OCI-LY7 (cell line): ENCODE results near the gene CIITA. TPM values are rescaled to one million over a fixed set of nuclear protein-coding genes. Genes with fewer than 3 reads are reported as not detected.

ENCODE experiments used
- BruUV-seq: library from RNA; stranded (reverse); fragments of 400-500 nt; replicated peaks from 2 replicates; lab custom pipeline; 2021; lab: Mats Ljungman, UMichigan
- CTCF ChIA-PET: fragments of 300-600 bp; sonication (Branson Sonifier 250); formaldehyde crosslinking; loops from one replicate; lab custom pipeline; 2022; ENCODE audit warnings: antibody characterized with exemption; ENCODE audit not compliant: unreplicated experiment; lab: Charles Lee
- POLR2A ChIA-PET: fragments of 300-600 bp; sonication (Branson Sonifier 250); formaldehyde crosslinking; loops from one replicate; lab custom pipeline; 2022; ENCODE audit warnings: antibody characterized with exemption; lab: Charles Lee
- DNase-seq: peaks from one replicate; pipeline ENCODE4 v3.0.0-alpha.2; 2015; ENCODE audit warnings: low spot score
- H2AFZ ChIP-seq: fragments of 200-600 bp; sonication (generic), shearing (Covaris generic); 2 replicates; pipeline ENCODE4 v1.6.1; 2014; ENCODE audit warnings: mild to moderate bottlenecking, antibody characterized with exemption, low read length, moderate library complexity
- H3K27ac ChIP-seq: fragments of 200-600 bp; sonication (generic); 2 replicates; pipeline ENCODE4 v1.5.1; 2014; ENCODE audit warnings: mixed run types, low read depth, mild to moderate bottlenecking, moderate library complexity, low read length, inconsistent platforms; ENCODE audit not compliant: poor library complexity, severe bottlenecking
- H3K36me3 ChIP-seq: fragments of 200-600 bp; sonication (generic); 2 replicates; pipeline ENCODE4 v1.6.1; 2014; ENCODE audit warnings: mild to moderate bottlenecking, antibody characterized with exemption, low read length, moderate library complexity, mixed read lengths; ENCODE audit not compliant: insufficient read depth
- H3K4me1 ChIP-seq: fragments of 200-600 bp; sonication (generic); 2 replicates; pipeline ENCODE4 v1.5.1; 2014; ENCODE audit warnings: mild to moderate bottlenecking, low read length; ENCODE audit not compliant: insufficient read depth, poor library complexity, severe bottlenecking
- H3K4me2 ChIP-seq: fragments of 200-600 bp; sonication (generic); 2 replicates; pipeline ENCODE4 v1.6.1; 2014; ENCODE audit warnings: mild to moderate bottlenecking, low read length
- H3K4me3 ChIP-seq: fragments of 200-600 bp; sonication (generic); 2 replicates; pipeline ENCODE4 v1.5.1; 2014; ENCODE audit warnings: mild to moderate bottlenecking, low read depth, low read length; ENCODE audit not compliant: poor library complexity, severe bottlenecking
- H3K79me2 ChIP-seq: fragments of 200-600 bp; sonication (generic); 2 replicates; pipeline ENCODE4 v1.6.1; 2016; ENCODE audit warnings: low read depth, mild to moderate bottlenecking, low read length, moderate library complexity, mixed read lengths; ENCODE audit not compliant: insufficient read depth
- H3K9me2 ChIP-seq: fragments of 200-600 bp; sonication (generic); 2 replicates; pipeline ENCODE4 v1.6.1; 2016; ENCODE audit warnings: mild to moderate bottlenecking, low read length, mixed read lengths; ENCODE audit not compliant: insufficient read depth
- H3K9me3 ChIP-seq: fragments of 200-600 bp; sonication (generic); 2 replicates; pipeline ENCODE4 v1.6.1; 2014; ENCODE audit warnings: mild to moderate bottlenecking, mixed run types, low read length, mixed read lengths
- H4K20me1 ChIP-seq: fragments of 200-600 bp; sonication (generic); 2 replicates; pipeline ENCODE4 v1.6.1; 2014; ENCODE audit warnings: mild to moderate bottlenecking, antibody characterized with exemption, low read length, moderate library complexity, mixed read lengths; ENCODE audit not compliant: insufficient read depth
- EZH2phosphoT487 ChIP-seq: fragments of 200-600 bp; sonication (generic); IDR thresholded peaks from 2 replicates; pipeline ENCODE4 v1.6.1; 2018; ENCODE audit warnings: low read depth, borderline replicate concordance, mild to moderate bottlenecking, mixed run types, antibody characterized with exemption, low read length, moderate library complexity, mixed read lengths
- intact Hi-C: fragments of 100-400 bp; cut with micrococcal nuclease; formaldehyde crosslinking; loops from one replicate; pipeline ENCODE4 v1.10.0; 2022; ENCODE audit not compliant: unreplicated experiment
- total RNA-seq, 2 experiments: library from RNA; depleted of rRNA in 1 of 2; stranded (reverse); fragments of >200 nt in 1 of 2; shearing (Covaris generic) in 1 of 2; gene quantifications; 2 replicates each; pipeline ENCODE4 v1.2.3, GENCODE V29; 2014 to 2022
- TF ChIP-seq, protein P1 (sequence below): fragments of 200-600 bp; sonication (generic); conservative IDR thresholded peaks from 2 replicates; pipeline ENCODE4 v1.5.1; 2014; ENCODE audit warnings: mild to moderate bottlenecking, antibody characterized with exemption, low read length, moderate library complexity, mixed read lengths

The CIITA gene
- total RNA-seq, 2 experiments from 2014 or later = 68.7 to 101 TPM

DNA sequence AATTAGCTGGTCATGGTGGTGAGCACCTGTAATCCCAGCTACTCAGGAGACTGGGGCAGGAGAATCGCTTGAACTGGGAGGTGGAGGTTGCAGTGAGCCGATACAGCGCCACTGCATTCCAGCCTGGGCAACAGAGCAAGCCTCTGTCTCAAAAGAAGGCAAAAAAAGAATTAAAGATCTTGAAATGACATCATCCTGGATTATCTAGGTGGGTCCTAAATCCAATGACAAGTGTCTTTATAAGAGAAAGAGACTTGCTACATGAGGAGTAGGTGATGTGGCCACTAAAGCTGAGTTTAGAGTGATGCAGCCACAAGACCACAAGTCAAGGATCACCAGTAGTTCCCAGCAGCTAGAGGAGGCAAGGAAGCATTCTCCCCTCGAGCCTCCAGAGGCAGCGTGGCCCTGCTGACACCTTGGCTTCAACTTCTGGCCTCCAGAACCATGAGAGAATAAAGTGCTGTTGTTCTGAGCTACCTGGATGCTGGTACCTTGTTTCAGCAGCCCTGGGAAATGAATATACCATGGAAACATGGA, 15.8 kb downstream of the CIITA start:
- POLR2A ChIA-PET = interaction anchor here (0.7 kb wide), 1 partner anchor 23 kb away, joined by 3 read pairs; no protein-coding TSS in a partner anchor
- H3K9me2 ChIP-seq = no peaks in the 10 kb centered on the region
- H4K20me1 ChIP-seq = peaks cover 26% of the 10 kb centered on the region
- CTCF ChIA-PET = interaction anchor here (0.7 kb wide), 1 partner anchor 37 kb away, joined by 18 read pairs; no protein-coding TSS in a partner anchor
- peaks cover 9% of the 10 kb centered on the region; the same call in 1 of the 2 replicates for H3K9me3 ChIP-seq
- H2AFZ ChIP-seq = no peak overlapping the region
- TF ChIP-seq, protein P1, sequence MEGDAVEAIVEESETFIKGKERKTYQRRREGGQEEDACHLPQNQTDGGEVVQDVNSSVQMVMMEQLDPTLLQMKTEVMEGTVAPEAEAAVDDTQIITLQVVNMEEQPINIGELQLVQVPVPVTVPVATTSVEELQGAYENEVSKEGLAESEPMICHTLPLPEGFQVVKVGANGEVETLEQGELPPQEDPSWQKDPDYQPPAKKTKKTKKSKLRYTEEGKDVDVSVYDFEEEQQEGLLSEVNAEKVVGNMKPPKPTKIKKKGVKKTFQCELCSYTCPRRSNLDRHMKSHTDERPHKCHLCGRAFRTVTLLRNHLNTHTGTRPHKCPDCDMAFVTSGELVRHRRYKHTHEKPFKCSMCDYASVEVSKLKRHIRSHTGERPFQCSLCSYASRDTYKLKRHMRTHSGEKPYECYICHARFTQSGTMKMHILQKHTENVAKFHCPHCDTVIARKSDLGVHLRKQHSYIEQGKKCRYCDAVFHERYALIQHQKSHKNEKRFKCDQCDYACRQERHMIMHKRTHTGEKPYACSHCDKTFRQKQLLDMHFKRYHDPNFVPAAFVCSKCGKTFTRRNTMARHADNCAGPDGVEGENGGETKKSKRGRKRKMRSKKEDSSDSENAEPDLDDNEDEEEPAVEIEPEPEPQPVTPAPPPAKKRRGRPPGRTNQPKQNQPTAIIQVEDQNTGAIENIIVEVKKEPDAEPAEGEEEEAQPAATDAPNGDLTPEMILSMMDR = peak; percentile 31; the same call in 1 of the 2 replicates
- TF ChIP-seq EZH2phosphoT487 = no peak
- intact Hi-C loops = loop anchor here (10.0 kb wide), 1 partner anchor 1798 kb away; the partner anchor contains the start of gene HAPSTR1
- no peak overlapping the region for H3K4me3 ChIP-seq
- H3K27ac ChIP-seq = peak overlapping the region; percentile 91
- H3K79me2 ChIP-seq = peaks cover 72% of the 10 kb centered on the region
- peaks cover 75% of the 10 kb centered on the region for H3K36me3 ChIP-seq
- no TSS peak for BruUV-seq
- H3K4me2 ChIP-seq = peak overlapping the region; percentile 44; the same call in 1 of the 2 replicates
- H3K4me1 ChIP-seq = peaks cover 96% of the 10 kb centered on the region
- no peak for DNase-seq

DNA sequence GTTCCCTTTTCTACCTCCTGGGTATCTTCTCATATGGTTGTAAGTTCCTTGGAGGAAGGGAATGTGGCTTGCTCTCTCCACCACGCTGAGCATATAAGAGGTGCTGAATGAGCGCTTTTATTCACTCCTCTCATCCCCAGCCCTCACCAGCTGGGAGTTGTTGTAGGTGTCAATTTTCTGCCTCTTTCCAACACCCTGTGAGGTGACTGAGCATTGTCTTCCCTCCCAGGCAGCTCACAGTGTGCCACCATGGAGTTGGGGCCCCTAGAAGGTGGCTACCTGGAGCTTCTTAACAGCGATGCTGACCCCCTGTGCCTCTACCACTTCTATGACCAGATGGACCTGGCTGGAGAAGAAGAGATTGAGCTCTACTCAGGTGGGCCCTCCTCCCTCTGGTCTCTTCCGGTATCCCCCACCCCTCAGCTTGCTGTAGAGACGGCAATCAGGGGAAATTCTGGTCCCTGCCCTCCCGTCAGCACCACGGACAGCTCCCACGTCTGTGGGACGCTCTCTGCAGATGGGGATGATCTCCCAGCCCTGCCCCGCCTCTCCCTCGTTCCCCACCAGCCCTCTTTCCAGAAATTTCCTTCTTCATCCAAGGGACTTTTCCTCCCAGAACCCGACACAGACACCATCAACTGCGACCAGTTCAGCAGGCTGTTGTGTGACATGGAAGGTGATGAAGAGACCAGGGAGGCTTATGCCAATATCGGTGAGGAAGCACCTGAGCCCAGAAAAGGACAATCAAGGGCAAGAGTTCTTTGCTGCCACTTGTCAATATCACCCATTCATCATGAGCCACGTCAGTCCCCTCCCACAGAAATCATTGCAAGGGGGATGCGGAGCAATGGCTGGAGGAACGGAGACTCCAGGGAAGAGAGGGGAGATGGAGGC, 18.3 kb downstream of the CIITA start:
- H3K9me2 ChIP-seq = no peaks in the 10 kb centered on the region
- H3K4me1 ChIP-seq = peaks cover 71% of the 10 kb centered on the region
- H3K79me2 ChIP-seq = peaks cover 47% of the 10 kb centered on the region
- TF ChIP-seq EZH2phosphoT487 = no peak
- TF ChIP-seq, protein P1 = no peak
- H3K4me3 ChIP-seq = no peak overlapping the region
- H3K4me2 ChIP-seq = peak overlapping the region; percentile 52
- no peak overlapping the region for H2AFZ ChIP-seq
- H3K9me3 ChIP-seq = peaks cover 9% of the 10 kb centered on the region; the same call in 1 of the 2 replicates
- peak overlapping the region; percentile 50 for H3K27ac ChIP-seq
- peak; percentile 52 for DNase-seq
- intact Hi-C loops = loop anchor here (10.0 kb wide), 1 partner anchor 1800 kb away; the partner anchor contains the start of gene HAPSTR1
- H4K20me1 ChIP-seq = peaks cover 26% of the 10 kb centered on the region
- BruUV-seq = no TSS peak
- ChIA-PET CTCF (interaction anchor here (0.8 kb wide), 1 partner anchor 12 kb away, joined by 3 read pairs; no protein-coding TSS in a partner anchor), POLR2A (interaction anchor here (0.7 to 1.3 kb wide), 2 partner anchors 15 to 18 kb away, joined by 3 read pairs; no protein-coding TSS in a partner anchor)
- peaks cover 87% of the 10 kb centered on the region for H3K36me3 ChIP-seq
